Endothelial cell of hepatic sinusoid (primary cell): ENCODE data around the gene SRSF4.
"Not testable (repeated sequence)": the region's sequence is repeated elsewhere in the genome, so short reads cannot be mapped to it uniquely, and the experiment has no call there.

Source experiments
- in situ Hi-C: cut with HindIII; loops from 2 replicates; pipeline ENCODE4 v1.10.0; 2017; ENCODE audit warnings: low sequenced_read_pairs

The SRSF4 gene

GRCh38 chr1:29126198-29126597, 55.5 kb downstream of the SRSF4 start:
- in situ Hi-C loops: no loop called here

- in situ Hi-C loops: no loop called here
Measured at GRCh38 chr1:29125788-29126187, 55.9 kb downstream of the SRSF4 start.

- in situ Hi-C loops: no loop called here
Measured at GRCh38 chr1:29125237-29125641, 56.5 kb downstream of the SRSF4 start.

- in situ Hi-C loops: no loop called here
Measured at GRCh38 chr1:29124366-29125236, 57.1 kb downstream of the SRSF4 start.

- in situ Hi-C loops: no loop called here
Measured at GRCh38 chr1:29123887-29124365, 57.8 kb downstream of the SRSF4 start, which contains the start of gene TMEM200B. Gene TMEM200B (minus strand): TSS chr1:29123903. CDS start chr1:29121828, 2,075 bp downstream.

- in situ Hi-C loops: no loop called here
Measured at GRCh38 chr1:29123053-29123886, 58.4 kb downstream of the SRSF4 start.

- in situ Hi-C loops: no loop called here
Measured at GRCh38 chr1:29122682-29123052, 59.0 kb downstream of the SRSF4 start.

- in situ Hi-C loops: no loop called here
Measured at GRCh38 chr1:29121936-29122681, 59.6 kb downstream of the SRSF4 start.

- in situ Hi-C loops: no loop called here
Measured at GRCh38 chr1:29121516-29121935, 60.2 kb downstream of the SRSF4 start.

- in situ Hi-C loops: no loop called here
Measured at GRCh38 chr1:29120947-29121485, 60.7 kb downstream of the SRSF4 start.

- in situ Hi-C loops: no loop called here
Measured at GRCh38 chr1:29120367-29120766, 61.3 kb downstream of the SRSF4 start.

- in situ Hi-C loops: no loop called here
Measured at GRCh38 chr1:29119121-29119929, 62.4 kb downstream of the SRSF4 start.

GRCh38 chr1:29117381-29117780, 64.3 kb downstream of the SRSF4 start:
- in situ Hi-C loops: no loop called here

GRCh38 chr1:29114654-29115053, 67.0 kb downstream of the SRSF4 start:
- in situ Hi-C loops: no loop called here

GRCh38 chr1:29113413-29114117, 68.1 kb downstream of the SRSF4 start:
- in situ Hi-C loops: no loop called here

GRCh38 chr1:29112705-29113412, 68.8 kb downstream of the SRSF4 start:
- in situ Hi-C loops: no loop called here

GRCh38 chr1:29108041-29108440, 73.7 kb downstream of the SRSF4 start:
- in situ Hi-C loops: not testable (repeated sequence)

- in situ Hi-C loops: no loop called here
Measured at GRCh38 chr1:29105822-29106221, 75.9 kb downstream of the SRSF4 start.
